GM21528 (cell line): Measurements from ENCODE around the gene JPH3.

Source experiments
- ATAC-seq: cut with Tn5 transposase; IDR thresholded peaks from one replicate; pipeline ENCODE4 v1.9.1; 2021; ENCODE audit warnings: mild to moderate bottlenecking, moderate library complexity; ENCODE audit not compliant: unreplicated experiment, low FRiP score

JPH3 gene

DNA sequence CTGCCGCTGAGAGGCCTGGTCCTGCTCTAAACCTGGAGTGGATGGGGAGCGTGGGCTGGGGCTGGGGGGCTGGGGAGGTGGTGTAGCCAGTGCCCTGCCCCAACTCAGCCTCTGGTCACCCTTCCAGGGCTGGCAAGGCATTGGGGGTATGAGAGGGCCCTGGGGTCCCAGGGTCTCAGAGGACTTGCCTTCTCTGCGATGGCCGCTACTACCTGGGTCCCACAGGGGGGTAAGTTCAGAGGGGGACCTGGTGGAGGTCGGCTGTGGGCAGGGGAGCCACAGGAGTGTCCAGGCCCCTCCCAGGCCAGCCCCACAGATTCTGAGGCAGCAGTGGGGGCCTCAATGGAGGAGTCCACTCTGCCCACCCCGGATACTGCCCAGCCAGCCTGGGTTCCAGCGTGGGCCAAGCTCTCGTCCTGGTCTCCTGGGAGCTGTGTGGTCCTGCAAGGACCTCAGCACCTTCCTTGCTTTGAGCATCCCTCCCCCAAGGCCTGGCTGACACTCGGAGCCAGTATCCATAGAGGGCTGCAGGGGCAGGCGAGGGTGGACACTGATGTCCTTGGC is 20.5 kb downstream of the JPH3 start:
- no peak for ATAC-seq

- ATAC-seq = no peak
These were observed 23.0 kb downstream of the JPH3 start for GRCh38 chr16:87625241-87625797.

GRCh38 chr16:87626401-87626800 is 24.1 kb downstream of the JPH3 start:
- ATAC-seq = no peak

- ATAC-seq = no peak
These were observed 24.6 kb downstream of the JPH3 start for GRCh38 chr16:87626905-87627304.

- ATAC-seq = no peak
These were observed 25.4 kb downstream of the JPH3 start for GRCh38 chr16:87627542-87628245.

- ATAC-seq = no peak
These were observed 26.1 kb downstream of the JPH3 start for GRCh38 chr16:87628246-87628923.

- ATAC-seq = no peak
These were observed 26.6 kb downstream of the JPH3 start for GRCh38 chr16:87628940-87629339.

DNA sequence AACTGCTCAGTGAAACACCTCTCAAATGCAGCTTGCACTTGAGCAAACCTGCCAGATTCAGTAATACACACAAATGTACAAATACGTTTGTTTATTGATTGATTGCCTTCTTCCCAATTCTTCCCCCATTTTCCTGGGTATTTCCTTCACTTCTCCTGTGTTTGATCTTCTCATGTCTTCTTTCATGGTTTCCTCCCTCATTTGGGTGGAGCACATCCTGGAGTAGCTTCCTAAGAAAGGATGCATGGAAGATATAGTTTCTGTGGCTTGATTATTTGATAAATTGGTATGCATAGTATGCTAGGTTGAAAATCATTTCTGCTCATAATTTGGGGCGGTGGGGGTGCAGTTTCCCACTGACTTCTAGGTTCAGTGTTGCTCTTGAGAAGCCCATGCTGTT is 28.8 kb downstream of the JPH3 start:
- no peak for ATAC-seq

DNA sequence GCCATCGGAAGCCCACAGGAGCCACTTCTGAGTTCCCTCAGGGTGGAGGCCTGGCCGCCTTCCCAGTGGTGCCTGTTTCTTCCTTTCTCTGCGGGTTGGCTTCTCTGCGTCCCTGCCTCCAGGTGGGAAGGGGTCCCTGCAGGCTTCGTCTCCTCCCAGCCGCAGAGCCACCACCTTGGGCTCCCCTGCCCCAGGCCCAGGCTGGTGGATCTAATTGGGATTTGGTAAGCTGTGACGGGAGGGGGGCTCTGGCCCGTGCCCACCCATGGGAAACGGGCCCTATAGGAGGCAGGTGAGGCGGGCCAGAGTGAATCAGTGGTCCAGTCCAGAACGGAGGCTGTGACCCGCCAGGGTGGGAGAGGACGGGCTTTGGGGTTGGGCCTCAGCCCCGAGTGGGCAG is 32.1 kb downstream of the JPH3 start:
- no peak for ATAC-seq

DNA sequence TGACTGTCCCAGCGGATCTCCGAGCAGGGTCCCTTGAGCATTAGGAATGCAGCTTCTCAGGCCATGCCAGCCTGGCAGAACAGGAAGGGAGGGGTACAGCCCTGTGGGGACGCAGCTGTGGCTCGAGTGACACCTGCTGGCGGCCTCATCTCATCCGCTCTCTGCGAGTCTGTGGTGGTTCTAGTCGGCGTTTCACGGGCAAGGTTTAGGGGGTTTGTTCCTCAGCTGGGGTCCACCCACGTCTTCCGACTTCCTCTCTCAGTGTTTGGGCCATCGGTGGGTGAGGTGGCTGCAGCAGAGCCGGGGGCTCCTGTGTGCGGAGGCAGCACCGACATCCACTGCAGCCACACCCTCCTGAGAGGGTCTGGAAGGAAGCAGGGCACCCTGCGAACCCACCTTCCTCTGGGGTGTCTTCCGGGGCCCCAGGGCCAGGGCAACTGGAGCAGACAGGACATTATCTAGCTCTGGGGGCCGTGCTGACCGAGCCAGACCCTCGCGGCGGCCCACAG is 33.3 kb downstream of the JPH3 start:
- ATAC-seq = no peak

DNA sequence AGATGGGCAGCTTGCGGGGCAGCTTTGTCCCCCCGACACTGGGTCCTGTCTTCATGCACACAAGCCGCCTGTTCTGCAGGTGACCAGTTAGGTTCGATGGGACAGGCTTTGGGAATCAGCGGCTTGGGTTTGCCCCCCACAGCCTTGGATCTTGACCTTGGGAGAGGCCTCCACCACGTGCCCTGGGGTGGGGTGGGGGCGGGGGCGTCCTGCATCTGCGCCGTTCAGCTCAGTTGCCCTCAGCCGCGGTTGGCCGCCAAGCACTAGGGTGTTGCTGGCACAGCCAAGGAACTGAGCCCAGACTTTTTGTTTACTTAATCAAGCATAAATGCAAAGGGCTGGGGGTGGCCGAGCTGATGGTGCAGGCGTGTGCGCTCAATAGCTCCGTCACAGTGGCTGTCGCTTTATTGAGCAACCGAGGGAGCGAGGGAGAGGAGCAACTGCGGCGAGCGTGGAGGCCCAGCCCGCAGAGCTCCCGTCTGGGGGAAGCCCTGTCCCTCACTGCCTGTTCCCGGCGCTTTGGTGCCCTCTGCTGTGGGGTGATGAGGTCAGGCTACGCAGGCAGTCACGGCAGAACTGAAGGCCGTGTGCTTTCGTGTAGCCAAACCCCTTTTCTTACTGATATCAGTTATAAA is 33.9 kb downstream of the JPH3 start:
- no peak for ATAC-seq

DNA sequence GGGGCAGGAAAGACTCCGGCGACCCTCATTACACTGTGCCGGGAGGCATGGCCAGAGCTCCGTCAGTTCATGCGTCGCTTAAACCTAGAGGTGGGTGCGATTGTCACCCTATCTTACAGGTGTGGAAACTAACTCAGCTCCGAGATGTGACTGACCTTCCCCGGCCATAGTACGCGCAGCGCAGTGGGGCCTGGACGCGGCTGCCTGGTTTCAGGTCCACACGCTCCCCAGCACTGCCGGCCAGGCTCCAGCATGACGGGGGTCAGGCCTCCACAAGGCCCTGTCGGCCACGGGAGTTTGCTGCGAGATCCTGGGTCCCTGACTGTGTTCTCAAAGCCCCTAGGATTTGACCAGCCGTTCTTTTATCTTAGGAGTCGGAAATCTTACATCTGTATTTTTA is 34.4 kb downstream of the JPH3 start:
- ATAC-seq = no peak

- ATAC-seq = no peak
These were observed 35.0 kb downstream of the JPH3 start for GRCh38 chr16:87637357-87637756.

- ATAC-seq = no peak
These were observed 36.4 kb downstream of the JPH3 start for GRCh38 chr16:87638736-87639135.

- ATAC-seq = no peak
These were observed 39.4 kb downstream of the JPH3 start for GRCh38 chr16:87641721-87642120.

DNA sequence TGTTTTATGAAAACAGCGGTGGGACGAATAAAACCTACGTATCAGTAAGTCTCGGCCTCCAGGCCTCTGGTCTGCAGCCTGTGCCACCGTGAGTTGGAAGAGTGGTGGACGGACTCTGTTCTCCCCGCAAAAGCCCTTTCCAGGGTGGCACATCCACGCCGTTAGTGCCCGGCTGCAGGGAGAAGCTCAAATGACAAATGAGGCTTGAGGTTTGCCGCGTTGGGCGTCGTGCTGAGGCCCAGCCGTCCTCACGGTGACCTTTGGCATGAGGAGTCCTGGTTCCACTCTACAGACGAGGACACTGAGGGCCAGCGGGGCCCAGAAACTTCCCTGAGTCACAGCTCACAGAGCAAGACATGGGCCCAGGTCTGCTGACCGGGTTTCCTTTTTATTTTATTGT is 40.2 kb downstream of the JPH3 start:
- ATAC-seq = no peak

- ATAC-seq = no peak
These were observed 41.9 kb downstream of the JPH3 start for GRCh38 chr16:87644186-87644585.

DNA sequence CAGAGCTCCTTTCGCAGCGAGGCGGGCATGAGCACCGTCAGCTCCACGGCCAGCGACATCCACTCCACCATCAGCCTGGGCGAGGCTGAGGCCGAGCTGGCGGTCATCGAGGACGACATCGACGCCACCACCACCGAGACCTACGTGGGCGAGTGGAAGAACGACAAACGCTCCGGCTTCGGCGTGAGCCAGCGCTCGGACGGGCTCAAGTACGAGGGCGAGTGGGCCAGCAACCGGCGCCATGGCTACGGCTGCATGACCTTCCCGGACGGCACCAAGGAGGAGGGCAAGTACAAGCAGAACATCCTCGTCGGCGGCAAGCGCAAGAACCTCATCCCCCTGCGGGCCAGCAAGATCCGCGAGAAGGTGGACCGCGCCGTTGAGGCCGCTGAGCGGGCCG is 42.3 kb downstream of the JPH3 start:
- ATAC-seq = no peak

GRCh38 chr16:87645802-87646201 is 43.5 kb downstream of the JPH3 start:
- ATAC-seq = no peak

- ATAC-seq = no peak
These were observed 45.3 kb downstream of the JPH3 start for GRCh38 chr16:87647431-87648185.
